Adrenal gland (tissue), 12 donors: Measurements from ENCODE around the gene NRP1. TPM values are rescaled to one million over a fixed set of nuclear protein-coding genes. Genes with fewer than 3 reads are reported as not detected.
A peak's percentile ranks its signal among the peaks of the same experiment; 100 is the strongest.

Experiments used
- DNase-seq, 7 donors: peaks; one replicate each; pipeline ENCODE4 v3.0.0-alpha.2; 2019 to 2020
- H3K27ac ChIP-seq, 5 donors: fragments of 200-600 bp; sonication (generic) in 4 of 5; 1 replicate in 3 of 5; 2 replicates in 2 of 5; pipeline versions ENCODE4 v1.5.1 to v1.8.0; 2016 to 2020; ENCODE audit warnings: mild to moderate bottlenecking in 1 of 5
- H3K27me3 ChIP-seq: fragments of 200-600 bp; 2 replicates; pipeline ENCODE4 v1.8.0; 2021
- H3K36me3 ChIP-seq, 2 donors: fragments of 200-600 bp; replicated peaks in 1 of 2; 1 replicate in 1 of 2; 2 replicates in 1 of 2; pipeline versions ENCODE4 v1.5.1 to v1.8.0; 2018 to 2022
- H3K4me1 ChIP-seq, 2 donors: fragments of 200-600 bp; replicated peaks in 1 of 2; 1 replicate in 1 of 2; 2 replicates in 1 of 2; pipeline versions ENCODE4 v1.5.1 to v1.8.0; 2018 to 2021
- H3K4me3 ChIP-seq, 4 donors: fragments of 200-600 bp; sonication (generic) in 3 of 4; one replicate each; pipeline ENCODE4 v1.5.1; 2016 to 2018
- H3K9me3 ChIP-seq, 3 donors: fragments of 200-600 bp; sonication (generic) in 1 of 3; replicated peaks in 1 of 3; 1 replicate in 2 of 3; 2 replicates in 1 of 3; pipeline versions ENCODE4 v1.5.1 to v1.8.0; 2016 to 2021
- CTCF ChIP-seq, 6 experiments: fragments of 450-650 bp in 4 of 6; fragments of 200-600 bp in 2 of 6; sonication (generic) in 1 of 6; IDR thresholded peaks; 1 replicate in 5 of 6; 2 replicates in 1 of 6; pipeline versions ENCODE4 v1.5.1 to v1.8.0; 2016 to 2021; ENCODE audit warnings: antibody characterized with exemption in 6 of 6, mild to moderate bottlenecking in 2 of 6, moderate library complexity in 1 of 6
- POLR2A ChIP-seq, 2 donors: fragments of 450-650 bp; IDR thresholded peaks; one replicate each; pipeline ENCODE4 v1.6.1; 2017; ENCODE audit warnings: antibody characterized with exemption in 2 of 2, mild to moderate bottlenecking in 2 of 2, moderate library complexity in 1 of 2
- WGBS, 4 donors: extraction: QIAGEN DNeasy Blood & Tissue Kit in 2 of 4; methylation state at CpG; one replicate each; pipeline versions ENCODE4 v1.1.5 to v1.1.7; 2013 to 2017; 5-methylcytosine and 5-hydroxymethylcytosine counted together
- intact Hi-C, 2 donors: fragments of 100-400 bp; cut with DNase I; formaldehyde crosslinking; loops; one replicate each; pipeline versions ENCODE4 v1.14.1 to v1.15.0; 2022 to 2023
- polyA plus RNA-seq, 3 donors: library from polyadenylated mRNA; stranded (reverse); fragments of 200-250 nt in 2 of 3; fragments of 350-450 nt in 1 of 3; fragmentation: Illumina TruSeq in 1 of 3; extraction: RNeasy Lipid Tissue Mini Kit (QIAGEN cat#74804) in 1 of 3; gene quantifications; one replicate each; pipeline ENCODE4 v1.2.3, GENCODE V29; 2013 to 2014
- total RNA-seq, 9 donors: library from RNA; depleted of rRNA in 4 of 9; stranded (reverse); fragments of >200 nt in 4 of 9; fragments of 120-200 nt in 1 of 9; fragmentation: NEBNext Ultra II Directional in 1 of 9; extraction: Animal tissue kit (Norgen Biotek cat#: 25700) in 1 of 9; gene quantifications; one replicate each; pipeline versions ENCODE4 v1.1.0 to v1.2.4, GENCODE V29; 2013 to 2023
- donor health status: healthy with polysubstance abuse.
- donor health status: Bipolar disorder and iron deficiency.
- donor health status: DM: yes; HTN: yes; CAD: no.
- donor health status: DM: no; HTN: no; CAD: no.
- donor health status: DM: no; HTN: no; CAD: no.
- donor health status: DM: yes; HTN: yes; CAD: no.

The NRP1 gene
- total and polyA plus RNA-seq, 12 donors = 20.2 to 151 (median 92.1) TPM

- H3K9me3 ChIP-seq = no peaks in the 10 kb centered on the region
- no peak overlapping the region for H3K4me3 ChIP-seq
- H3K4me1 ChIP-seq = peaks cover 11 to 37% of the 10 kb centered on the region in 2 donors
- peak overlapping the region in 1 of 5 donors; percentile 77 for H3K27ac ChIP-seq
- TF ChIP-seq POLR2A (IDR thresholded peaks at IDR 0.05) = no peak
- no peak for TF ChIP-seq CTCF (IDR thresholded peaks at IDR 0.05)
- intact Hi-C loops = no loop called here
- H3K36me3 ChIP-seq = peaks cover 0 to 29% of the 10 kb centered on the region in 2 donors
- no peak for DNase-seq
- H3K27me3 ChIP-seq = no peaks in the 10 kb centered on the region
- 50 to 72% (median 68%) methylated on average over 4 of the region's 4 CpGs for WGBS, 4 donors
Measured at GRCh38 chr10:33271969-33272583, 62.4 kb downstream of the NRP1 start.

GRCh38 chr10:33270971-33271370 is 63.5 kb downstream of the NRP1 start:
- Histone ChIP-seq H3K36me3 (peaks cover 0 to 29% of the 10 kb centered on the region in 2 donors), H3K4me3 (no peak overlapping the region), H3K27me3 (no peaks in the 10 kb centered on the region), H3K9me3 (no peaks in the 10 kb centered on the region), H3K27ac (no peak overlapping the region), H3K4me1 (peaks cover 11 to 36% of the 10 kb centered on the region in 2 donors)
- WGBS, 4 donors = 75 to 89% (median 83%) methylated on average over 1 of the region's 1 CpG
- intact Hi-C loops = no loop called here
- no peak for TF ChIP-seq CTCF (IDR thresholded peaks at IDR 0.05)
- DNase-seq = no peak

- TF ChIP-seq POLR2A (IDR thresholded peaks at IDR 0.05) = no peak
- no peak for TF ChIP-seq CTCF (IDR thresholded peaks at IDR 0.05)
- Histone ChIP-seq H3K4me1 (peaks cover 7 to 25% of the 10 kb centered on the region in 2 donors), H3K27me3 (no peaks in the 10 kb centered on the region), H3K4me3 (no peak overlapping the region), H3K27ac (peak overlapping the region in 1 of 5 donors; percentile 23), H3K9me3 (no peaks in the 10 kb centered on the region), H3K36me3 (peaks cover 0 to 44% of the 10 kb centered on the region in 2 donors)
- WGBS, 4 donors = 52 to 60% (median 58%) methylated on average over 5 of the region's 5 CpGs
- intact Hi-C loops = no loop called here
- peak in 2 of 7 donors; percentile 29 to 35 for DNase-seq
Measured at GRCh38 chr10:33267708-33268107, 66.8 kb downstream of the NRP1 start.

GRCh38 chr10:33265621-33266020 is 68.8 kb downstream of the NRP1 start:
- 63 to 91% (median 77%) methylated on average over 4 of the region's 4 CpGs for WGBS, 4 donors
- Histone ChIP-seq H3K27ac (no peak overlapping the region), H3K27me3 (no peaks in the 10 kb centered on the region), H3K4me3 (no peak overlapping the region), H3K4me1 (peaks cover 0 to 13% of the 10 kb centered on the region in 2 donors), H3K36me3 (peaks cover 0 to 54% of the 10 kb centered on the region in 2 donors), H3K9me3 (no peaks in the 10 kb centered on the region)
- no peak for DNase-seq
- TF ChIP-seq POLR2A (IDR thresholded peaks at IDR 0.05) (no peak), CTCF (IDR thresholded peaks at IDR 0.05) (no peak)
- intact Hi-C loops = no loop called here
